Tongue (tissue), 2 donors: Measurements from ENCODE around the gene DUSP28. TPM values are rescaled to one million over a fixed set of nuclear protein-coding genes. Genes with fewer than 3 reads are reported as not detected.

Experiments used
- DNase-seq: peaks from one replicate; pipeline ENCODE4 v3.0.0-alpha.2; 2015
- total RNA-seq: library from RNA; depleted of rRNA; stranded (reverse); fragments of >200 nt; gene quantifications from one replicate; pipeline ENCODE4 v1.2.3, GENCODE V29; 2014

The DUSP28 gene
- total RNA-seq, 1 donor from 2014 or later: 5.7 TPM

DNA sequence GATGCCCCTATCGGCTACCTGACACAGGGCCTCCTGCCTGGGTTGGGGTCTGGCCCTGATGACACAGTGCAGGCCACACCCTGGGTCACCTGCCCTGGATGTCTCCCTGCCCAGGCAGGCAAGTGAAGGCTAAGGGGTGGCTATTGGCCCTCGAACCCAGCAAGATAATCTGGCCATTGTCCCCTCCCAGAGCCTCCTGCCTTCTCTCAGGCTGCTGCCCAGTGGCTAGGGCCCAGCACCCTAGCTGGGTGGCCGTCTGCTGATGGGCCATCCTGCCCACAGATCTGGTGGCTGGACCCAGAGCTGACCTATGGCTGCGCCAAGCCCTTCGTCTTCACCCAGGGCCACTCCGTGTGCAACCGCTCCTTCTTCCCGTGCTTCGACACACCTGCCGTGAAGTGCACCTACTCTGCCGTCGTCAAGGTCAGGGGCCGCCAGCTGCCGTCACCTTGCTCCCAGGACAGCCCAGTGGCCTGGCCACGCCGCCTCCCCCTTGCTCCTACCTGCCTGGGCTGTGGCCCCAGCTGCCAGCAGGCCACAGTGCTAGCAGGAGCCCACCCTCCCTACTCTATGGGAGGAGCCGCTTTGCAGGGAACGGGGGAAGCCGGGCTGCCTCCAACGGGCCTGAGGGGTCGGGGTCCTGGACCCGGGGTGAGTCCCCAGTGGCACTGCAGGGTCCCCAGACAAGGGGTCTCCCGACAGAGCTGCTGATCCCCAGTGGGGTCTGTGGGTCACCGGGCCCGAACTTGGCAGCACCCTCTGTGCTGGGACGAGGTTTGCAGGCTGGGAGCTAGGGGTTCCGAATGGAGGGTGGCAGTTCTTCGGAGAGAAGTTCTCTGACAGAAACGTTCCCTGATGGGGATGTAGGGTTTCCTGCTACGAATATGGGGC lies 12.2 kb downstream of the DUSP28 start:
- DNase-seq: no peak

DNA sequence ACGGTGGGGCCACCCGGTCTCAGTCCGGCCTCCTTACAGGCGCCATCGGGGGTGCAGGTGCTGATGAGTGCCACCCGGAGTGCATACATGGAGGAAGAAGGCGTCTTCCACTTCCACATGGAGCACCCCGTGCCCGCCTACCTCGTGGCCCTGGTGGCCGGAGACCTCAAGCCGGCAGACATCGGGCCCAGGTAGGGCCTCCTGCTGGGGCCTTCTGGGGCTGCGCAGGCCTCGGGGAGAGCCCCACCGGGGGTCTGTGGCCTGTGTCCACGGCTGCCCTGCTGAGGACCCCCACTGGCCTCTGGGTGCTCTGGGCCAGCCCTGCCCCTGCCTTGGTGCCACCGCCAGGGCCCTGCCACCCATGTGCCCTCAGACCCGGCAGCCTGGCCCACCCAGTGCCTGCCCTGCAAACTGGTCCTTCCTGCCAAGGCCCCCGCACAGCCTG lies 12.9 kb downstream of the DUSP28 start:
- no peak for DNase-seq

DNA sequence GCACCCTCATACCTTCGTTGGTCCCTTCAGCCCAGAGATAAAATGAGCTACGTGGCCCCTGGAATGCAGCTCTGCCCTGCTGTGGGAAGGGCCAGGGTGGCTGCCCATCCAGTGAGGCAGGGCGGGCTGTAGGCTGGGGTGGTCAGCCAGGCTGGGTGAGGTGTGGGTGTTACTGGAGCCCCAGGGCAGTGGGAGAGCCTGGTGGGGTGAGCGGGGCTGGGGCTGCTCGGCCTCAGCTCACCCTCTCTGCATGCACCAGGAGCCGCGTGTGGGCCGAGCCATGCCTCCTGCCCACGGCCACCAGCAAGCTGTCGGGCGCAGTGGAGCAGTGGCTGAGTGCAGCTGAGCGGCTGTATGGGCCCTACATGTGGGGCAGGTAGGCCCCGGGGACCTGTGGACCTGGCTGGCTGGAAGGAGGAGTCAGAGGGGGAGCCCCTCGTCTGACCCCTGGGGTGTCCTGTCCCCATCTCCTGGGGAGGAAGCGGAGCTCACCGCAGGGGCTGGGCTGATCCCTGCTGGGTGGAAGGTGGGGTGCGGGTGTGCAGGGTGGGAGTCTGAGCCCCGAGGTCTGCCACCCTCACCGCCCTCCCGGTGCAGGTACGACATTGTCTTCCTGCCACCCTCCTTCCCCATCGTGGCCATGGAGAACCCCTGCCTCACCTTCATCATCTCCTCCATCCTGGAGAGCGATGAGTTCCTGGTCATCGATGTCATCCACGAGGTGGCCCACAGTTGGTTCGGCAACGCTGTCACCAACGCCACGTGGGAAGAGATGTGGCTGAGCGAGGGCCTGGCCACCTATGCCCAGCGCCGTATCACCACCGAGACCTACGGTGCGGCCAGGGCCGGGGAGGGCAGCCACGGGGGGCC lies 13.6 kb downstream of the DUSP28 start:
- no peak for DNase-seq

DNA sequence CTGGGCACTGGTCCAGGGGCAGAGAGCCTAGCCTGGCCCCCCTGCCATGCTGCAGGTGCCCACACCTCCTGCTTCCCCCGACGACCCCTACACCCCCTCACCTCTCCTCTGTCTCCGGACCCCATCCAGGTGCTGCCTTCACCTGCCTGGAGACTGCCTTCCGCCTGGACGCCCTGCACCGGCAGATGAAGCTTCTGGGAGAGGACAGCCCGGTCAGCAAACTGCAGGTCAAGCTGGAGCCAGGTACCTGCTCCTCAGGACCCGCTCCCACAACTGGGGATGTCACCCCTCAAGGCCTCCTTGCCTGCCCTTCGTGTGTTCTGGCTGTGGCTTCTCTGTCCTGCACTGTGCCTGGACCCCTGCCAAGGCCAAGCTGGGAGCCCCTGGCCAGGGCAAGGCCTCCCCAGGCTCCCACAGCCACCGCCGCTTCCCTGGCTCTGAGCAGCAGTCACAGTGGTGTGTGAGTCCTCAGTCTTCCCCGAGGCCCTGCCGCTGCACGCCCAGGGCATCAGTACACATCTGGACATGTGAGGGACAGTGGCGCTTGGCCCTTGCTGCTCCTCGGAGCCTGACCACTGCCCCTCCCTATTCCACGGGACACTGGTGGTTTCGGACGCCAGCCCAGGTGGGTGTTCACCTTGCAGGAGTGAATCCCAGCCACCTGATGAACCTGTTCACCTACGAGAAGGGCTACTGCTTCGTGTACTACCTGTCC lies 14.4 kb downstream of the DUSP28 start:
- no peak for DNase-seq

DNA sequence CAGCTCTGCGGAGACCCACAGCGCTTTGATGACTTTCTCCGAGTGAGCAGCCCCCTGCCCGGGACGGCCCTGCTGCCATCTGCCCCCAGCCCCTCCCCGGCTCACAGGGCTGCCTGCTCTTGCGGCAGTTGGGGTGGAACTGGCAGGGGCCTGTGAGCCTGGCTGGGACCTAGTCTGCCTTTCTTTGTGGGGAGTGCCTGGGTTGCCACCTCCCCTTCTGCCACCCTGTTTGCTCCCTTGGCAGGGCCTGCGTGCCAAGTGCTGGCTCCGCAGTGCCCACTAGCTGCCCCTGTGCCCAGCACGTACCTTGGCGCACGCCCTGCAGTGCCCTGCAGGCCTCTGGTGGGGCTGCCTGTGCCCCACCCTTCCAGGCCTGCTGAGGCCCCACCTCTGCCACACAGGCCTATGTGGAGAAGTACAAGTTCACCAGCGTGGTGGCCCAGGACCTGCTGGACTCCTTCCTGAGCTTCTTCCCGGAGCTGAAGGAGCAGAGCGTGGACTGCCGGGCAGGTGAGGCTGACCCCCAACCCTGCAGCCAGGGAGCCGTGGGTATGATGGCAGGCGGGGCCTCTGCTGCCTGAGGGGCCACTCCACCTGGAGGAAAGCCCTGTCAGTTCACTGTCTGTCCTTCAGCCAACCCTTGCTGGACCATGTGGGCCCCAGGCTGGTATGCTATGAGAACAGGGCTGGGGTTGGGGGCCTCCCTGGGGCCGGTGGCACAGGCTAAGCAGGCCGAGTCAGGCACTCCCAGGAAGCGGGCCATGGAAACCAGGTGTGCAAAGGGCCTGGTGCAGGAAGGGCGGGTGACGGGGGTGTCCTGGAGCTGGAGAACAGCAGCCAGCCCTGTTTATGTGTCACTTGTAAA lies 15.2 kb downstream of the DUSP28 start:
- DNase-seq: no peak

DNA sequence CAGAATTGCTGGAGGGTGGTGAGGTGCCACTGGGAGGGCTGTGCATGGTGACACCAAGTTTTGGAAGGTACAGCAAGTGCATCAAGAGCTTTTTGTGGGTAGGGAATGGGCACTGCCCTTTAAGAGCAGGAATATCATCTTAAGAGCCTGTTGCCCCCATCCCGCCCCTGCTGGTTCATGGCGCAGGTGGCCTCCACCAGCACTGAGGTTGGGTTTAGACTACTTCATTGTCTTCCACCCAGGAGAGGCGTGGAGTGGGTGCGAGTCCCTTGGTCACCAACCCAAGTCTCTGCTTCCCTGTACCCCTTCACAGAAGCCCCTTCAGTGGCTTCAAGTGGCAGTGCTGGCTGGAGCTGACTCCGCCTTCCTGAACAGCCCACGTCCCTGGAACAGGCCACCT lies 15.9 kb downstream of the DUSP28 start:
- no peak for DNase-seq

DNA sequence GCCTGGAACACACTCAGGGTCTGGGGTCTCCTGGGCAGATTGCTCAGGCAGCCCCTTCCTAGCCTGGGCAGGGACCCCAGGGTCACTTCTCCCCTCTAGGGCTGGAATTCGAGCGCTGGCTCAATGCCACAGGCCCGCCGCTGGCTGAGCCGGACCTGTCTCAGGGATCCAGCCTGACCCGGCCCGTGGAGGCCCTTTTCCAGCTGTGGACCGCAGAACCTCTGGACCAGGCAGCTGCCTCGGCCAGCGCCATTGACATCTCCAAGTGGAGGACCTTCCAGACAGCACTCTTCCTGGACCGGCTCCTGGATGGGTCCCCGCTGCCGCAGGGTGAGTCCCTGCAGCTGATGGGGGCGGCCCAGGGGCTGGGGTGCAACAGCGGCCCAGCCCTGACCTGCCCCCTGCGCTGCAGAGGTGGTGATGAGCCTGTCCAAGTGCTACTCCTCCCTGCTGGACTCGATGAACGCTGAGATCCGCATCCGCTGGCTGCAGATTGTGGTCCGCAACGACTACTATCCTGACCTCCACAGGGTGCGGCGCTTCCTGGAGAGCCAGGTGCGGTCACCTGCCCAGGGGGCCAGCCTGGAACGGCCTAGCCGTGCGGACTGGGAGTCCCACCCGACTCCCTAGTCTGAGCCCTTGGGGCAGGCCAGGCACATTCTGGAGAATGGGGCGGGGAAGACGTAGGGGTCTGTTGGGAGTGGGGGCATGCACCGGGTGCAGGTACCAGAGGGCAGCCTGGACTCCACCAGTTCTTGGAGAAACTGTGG lies 16.5 kb downstream of the DUSP28 start:
- DNase-seq: no peak

DNA sequence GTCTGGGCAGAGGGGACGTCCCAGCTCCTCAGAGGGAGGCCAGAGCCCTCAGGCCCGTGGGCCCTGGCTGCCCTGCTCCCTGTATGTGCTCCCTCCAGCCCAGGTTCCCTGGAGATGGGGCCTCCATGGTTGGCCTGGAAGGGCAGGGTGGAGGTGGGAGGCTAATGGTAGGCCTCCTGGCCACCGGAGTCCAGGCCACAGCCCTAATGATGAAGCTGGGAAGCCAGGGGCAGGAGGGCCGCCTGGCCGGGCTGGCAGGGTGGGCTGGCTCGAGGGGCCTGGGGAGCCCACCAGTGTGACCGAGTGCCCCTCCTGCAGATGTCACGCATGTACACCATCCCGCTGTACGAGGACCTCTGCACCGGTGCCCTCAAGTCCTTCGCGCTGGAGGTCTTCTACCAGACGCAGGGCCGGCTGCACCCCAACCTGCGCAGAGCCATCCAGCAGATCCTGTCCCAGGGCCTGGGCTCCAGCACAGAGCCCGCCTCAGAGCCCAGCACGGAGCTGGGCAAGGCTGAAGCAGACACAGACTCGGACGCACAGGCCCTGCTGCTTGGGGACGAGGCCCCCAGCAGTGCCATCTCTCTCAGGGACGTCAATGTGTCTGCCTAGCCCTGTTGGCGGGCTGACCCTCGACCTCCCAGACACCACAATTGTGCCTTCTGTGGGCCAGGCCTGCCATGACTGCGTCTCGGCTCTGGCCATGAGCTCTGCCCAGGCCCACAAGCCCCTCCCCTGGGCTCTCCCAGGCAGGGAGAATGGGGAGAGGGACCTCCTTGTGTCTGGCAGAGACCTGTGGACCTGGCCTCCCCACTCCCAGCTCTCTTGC lies 17.3 kb downstream of the DUSP28 start:
- DNase-seq: no peak

DNA sequence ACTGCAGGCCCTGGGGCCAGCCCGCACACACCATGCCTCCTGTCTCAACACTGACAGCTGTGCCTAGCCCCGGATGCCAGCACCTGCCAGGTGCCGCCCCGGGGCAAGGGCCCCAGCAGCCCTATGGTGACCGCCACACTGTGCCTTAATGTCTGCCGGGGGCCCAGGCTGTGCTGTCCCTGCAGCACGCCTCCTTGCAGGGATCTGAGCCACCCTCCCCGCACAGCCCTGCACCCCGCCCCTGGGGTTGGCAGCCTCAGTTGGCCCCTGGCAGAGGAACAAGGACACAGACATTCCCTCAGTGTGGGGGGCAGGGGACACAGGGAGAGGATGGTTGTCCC lies 17.9 kb downstream of the DUSP28 start:
- no peak for DNase-seq

DNA sequence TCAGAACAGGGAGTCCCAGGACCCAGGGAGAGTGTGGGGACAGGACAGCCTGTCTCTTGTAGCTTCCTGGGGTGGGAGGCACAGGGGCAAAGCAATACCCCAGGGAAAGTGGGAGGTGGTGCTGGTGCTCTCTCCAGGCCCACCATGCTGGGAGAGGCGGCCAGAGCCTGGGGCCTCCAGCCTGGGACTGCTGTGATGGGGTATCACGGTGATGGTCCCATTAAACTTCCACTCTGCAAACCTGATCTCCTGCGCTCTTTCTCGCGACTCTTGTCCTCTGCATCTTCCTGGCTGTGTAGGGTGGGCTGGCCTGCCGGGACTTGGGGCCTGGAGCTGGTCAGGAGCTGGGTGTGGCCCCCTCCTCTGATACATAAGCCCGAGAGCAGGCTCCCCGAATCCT lies 18.3 kb downstream of the DUSP28 start:
- no peak for DNase-seq

DNA sequence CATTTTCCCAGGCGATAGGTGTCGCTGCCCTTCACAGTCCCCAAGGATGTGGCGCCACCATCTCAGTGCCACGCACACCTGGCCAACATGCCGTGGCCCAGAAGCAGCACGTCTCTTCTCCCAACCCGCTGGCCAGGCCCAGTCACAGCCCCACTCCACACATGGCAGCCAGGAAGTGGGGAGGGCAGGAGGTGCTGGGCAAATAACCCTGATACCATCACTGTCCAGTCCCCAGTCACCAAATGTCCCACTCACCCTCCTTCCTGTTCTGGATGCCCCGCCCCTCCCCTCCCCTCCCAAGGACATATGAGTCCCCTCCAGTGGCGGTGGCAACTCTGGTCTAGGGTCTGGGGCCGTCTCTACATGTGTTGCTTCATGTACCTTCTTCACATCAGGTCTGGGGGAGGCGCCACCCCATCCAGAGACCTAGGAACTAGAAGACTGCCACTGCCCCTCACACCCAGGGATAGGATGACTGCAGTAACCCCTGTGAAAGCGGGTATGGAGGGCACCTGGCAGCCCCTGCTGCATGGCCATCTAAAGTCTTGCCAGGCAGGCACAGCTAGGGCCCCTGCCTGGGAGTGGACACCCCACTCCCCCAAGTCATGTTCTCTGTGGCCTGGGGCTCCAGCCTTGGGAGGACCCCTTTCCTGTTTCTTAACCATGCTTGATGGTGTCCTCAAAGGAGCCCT lies 19.1 kb downstream of the DUSP28 start:
- no peak for DNase-seq

DNA sequence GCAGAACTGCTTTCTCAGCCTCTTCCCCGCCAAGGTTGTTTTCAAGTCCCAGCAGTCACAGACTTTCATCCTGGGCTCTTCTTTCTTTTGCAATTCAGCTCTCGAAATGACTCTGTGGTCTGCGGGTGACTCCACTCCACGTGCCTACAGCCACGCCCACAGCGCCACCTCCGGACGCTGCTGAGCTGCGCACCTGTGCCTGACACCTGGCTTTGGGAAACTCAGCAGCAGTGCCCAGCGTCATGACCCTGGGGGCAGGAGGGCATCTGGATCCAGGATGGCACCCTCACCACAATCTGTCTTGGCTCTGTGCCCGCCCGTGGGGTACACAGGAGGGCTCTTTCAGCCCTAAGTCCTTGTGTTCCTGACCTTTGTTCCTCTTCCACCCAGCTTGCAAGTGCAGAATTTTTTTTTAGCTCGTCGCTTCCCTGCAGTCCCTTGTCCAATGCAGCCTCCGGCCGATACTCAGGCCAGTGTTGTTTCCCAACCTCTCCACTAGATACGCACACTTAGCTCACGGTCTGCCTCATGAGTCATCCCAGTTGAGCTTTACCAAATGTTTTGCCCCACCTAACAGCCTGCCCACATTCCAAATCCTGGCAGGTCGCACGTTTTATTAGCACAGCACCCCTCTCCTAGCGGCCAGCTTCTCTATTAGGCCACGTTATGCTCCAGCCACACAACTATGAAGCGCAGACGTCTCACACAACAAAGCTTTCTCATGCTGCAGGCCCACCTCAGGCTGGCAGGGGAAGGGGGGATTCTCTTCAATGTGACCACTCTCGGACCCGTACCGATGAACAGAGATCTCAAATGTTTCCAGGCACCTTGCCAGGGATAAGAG lies 19.8 kb downstream of the DUSP28 start:
- no peak for DNase-seq

DNA sequence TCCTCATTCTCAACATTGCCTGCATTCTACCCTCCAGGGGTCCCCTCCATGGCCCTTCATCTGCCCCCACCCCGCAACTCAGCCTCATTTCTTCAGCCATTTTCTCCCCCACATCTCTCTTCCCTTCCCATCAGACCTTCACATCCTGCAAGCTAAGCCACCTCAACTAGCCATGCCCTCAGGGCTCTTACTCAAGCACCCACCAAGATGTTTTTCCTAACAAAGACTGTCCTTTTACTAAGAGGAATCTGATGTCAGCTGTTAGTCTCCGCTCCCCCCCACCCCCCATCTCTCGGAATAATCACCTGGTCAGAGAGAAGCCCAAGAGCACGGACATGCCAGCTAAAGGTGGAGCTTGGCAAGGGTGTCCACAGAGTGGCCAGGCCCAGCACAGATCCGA lies 21.7 kb downstream of the DUSP28 start:
- no peak for DNase-seq

DNA sequence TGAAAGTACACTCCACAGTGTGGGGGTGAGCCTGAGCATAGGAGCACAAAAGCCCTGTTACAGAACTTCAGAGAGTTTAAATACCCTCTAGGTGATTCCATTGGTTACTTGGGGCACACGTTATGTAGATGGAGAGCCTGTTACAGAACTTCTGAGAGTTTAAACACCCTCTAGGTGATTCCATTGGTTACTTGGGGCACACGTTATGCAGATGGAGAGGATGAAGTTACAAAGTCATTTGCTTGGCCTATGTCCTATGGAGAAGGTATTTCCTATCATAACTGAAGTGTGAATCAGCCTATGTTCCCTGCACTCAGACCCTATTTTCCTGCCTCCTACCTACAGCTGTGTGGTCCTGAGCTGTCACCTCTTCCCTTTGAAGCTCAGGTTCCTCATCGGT lies 22.6 kb downstream of the DUSP28 start:
- DNase-seq: no peak

DNA sequence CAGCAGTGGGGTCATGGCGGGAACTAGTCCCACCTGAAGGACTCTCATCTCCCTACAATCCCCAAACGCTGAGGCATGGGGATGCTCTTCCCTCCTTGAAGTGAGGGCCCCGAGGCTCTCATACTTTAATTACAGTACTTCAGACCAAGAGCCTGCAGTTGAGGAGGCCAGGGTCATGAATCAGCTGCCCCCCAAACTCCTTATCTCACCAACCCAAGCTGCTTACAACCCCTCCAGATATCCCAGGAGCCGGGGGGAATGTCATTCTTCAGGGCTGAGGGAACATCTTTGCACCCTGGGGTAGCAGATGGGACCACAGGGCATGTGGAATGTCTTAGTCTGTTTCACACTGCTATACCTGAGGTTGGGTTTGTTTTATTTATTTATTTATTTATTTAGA lies 23.6 kb downstream of the DUSP28 start:
- no peak for DNase-seq

DNA sequence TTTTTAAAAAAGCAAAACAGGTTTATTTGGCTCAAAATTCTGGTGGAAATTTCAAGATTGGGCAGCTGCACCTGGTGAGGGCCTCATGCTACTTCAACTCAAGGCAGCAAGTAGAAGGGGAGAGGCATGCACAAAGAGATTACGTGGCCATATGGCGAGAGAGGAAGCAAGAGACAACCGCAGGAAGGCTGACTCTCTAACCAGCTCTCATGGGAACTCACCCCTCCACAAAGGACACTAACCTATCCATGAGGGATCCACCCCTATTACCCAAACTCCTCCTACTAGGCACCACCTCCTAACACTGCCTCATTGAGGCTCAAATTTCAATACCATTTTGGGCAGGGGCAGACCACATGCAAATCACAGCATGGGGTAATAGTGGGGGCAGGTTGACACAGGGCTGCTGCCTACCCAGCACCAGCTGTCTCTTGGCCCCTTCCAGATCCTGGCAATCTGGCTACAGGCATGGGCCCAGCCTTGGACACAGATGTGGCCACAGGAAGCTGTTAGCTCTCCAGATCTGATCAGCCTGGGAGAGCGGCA lies 24.4 kb downstream of the DUSP28 start:
- DNase-seq: no peak

DNA sequence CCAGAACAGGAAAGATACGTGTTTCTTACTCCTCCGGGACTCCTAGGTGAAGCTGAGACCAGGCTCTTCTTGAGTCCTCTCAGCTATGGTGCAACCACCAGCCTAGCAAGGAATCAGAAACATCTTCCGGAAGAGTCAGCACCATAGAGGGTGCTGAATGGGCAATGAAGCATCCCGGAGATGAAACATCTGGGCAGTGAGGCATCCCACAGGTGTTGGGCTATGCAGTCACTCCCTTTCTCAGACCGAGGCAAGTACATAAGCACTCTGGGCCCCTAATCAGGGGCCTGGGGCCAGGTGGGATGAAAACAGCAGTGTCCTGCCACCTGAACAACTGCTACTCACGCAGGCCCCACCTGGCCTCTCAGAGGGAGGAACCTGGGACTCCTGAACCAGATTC lies 24.9 kb downstream of the DUSP28 start:
- DNase-seq: no peak

DNA sequence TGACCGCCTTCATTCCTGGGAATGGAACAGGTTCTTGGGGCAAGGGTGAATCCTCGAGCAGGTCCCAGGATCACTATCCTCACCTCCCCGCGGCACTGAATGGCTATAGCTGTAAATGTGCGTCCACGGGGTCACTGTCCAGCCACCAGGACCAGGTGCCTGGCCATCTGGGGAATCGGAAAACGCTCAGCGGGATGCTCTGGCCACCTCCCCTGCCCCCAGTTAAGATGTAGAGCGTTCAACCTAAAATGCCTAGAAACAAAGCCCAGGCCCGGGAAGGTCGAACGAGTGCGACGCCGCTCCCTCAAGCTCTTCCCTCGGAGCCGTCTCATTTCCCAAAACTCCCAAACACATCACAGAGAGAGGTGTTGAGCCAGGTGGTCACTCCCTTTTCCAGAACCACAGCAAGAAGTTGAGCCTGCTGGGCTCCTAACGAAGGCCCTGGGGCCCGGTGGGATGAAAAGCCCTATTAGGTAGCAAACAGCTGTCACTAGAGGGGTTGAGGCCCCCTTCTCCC lies 25.6 kb downstream of the DUSP28 start:
- DNase-seq: no peak
